HCT116 (cell line): ENCODE data around the gene UVSSA. TPM values are rescaled to one million over a fixed set of nuclear protein-coding genes. Genes with fewer than 3 reads are reported as not detected.

ENCODE experiments used
- ATAC-seq: fragments of 200-7000 bp; cut with Tn5 transposase; 2 replicates; pipeline ENCODE4 v1.9.1; 2020; ENCODE audit warnings: mild to moderate bottlenecking, moderate library complexity
- BruUV-seq: library from RNA; stranded (reverse); fragments of 400-500 nt; replicated peaks from 2 replicates; lab custom pipeline; 2021; lab: Mats Ljungman, UMichigan
- CTCF ChIA-PET: fragments of 300-600 bp; sonication (Branson Sonifier 250); formaldehyde crosslinking; loops from one replicate; lab custom pipeline; 2021; ENCODE audit warnings: antibody characterized with exemption; lab: Charles Lee
- POLR2A ChIA-PET: fragments of 300-600, 350-600 bp; sonication (Branson Sonifier 250); formaldehyde crosslinking; loops from one replicate; lab custom pipeline; 2021; ENCODE audit warnings: antibody characterized with exemption; lab: Charles Lee
- RAD21 ChIA-PET, 2 experiments: fragments of 300-600 bp; sonication (Branson Sonifier 250); formaldehyde crosslinking; loops; one replicate each; lab custom pipeline; 2023; ENCODE audit warnings: low total read pairs in 2 of 2; ENCODE audit not compliant: uncharacterized antibody in 2 of 2, unreplicated experiment in 2 of 2, low non-redundant PET in 1 of 2; lab: Charles Lee
- DNase-seq: peaks from one replicate; pipeline ENCODE4 v3.0.0-alpha.2; 2010; ENCODE audit warnings: low read depth, low spot score
- H2AFZ ChIP-seq: fragments of 200-600 bp; shearing (Covaris generic), sonication (generic); 2 replicates; pipeline ENCODE4 v1.6.1; 2017; ENCODE audit warnings: low read depth, mixed run types, mixed read lengths, antibody characterized with exemption, low read length; ENCODE audit not compliant: poor library complexity, severe bottlenecking
- H3K27ac ChIP-seq: 2 replicates; pipeline ENCODE4 v1.5.1; 2012; ENCODE audit warnings: low read depth, low read length
- H3K27me3 ChIP-seq: fragments of 200-600 bp; sonication (generic); 2 replicates; pipeline ENCODE4 v1.6.1; 2016; ENCODE audit warnings: mixed run types, low read length, mixed read lengths; ENCODE audit not compliant: insufficient read depth
- H3K36me3 ChIP-seq, 2 experiments: fragments of 200-500 bp in 1 of 2; fragments of 200-600 bp in 1 of 2; sonication (Bioruptor generic) in 1 of 2; sonication (generic) in 1 of 2; 2 replicates each; pipeline versions ENCODE4 v1.5.1 to v1.6.1; 2014 to 2016; ENCODE audit warnings: low read length in 2 of 2, inconsistent platforms in 1 of 2, mixed read lengths in 1 of 2, mixed run types in 1 of 2; ENCODE audit not compliant: insufficient read depth in 2 of 2, control insufficient read depth in 1 of 2
- H3K4me1 ChIP-seq, 2 experiments: fragments of 200-600 bp in 1 of 2; sonication (generic) in 1 of 2; 2 replicates each; pipeline versions ENCODE4 v1.5.1 to v1.6.1; 2012 to 2017; ENCODE audit warnings: low read length in 2 of 2, inconsistent platforms in 1 of 2, mild to moderate bottlenecking in 1 of 2, mixed read lengths in 1 of 2, mixed run types in 1 of 2, moderate library complexity in 1 of 2; ENCODE audit not compliant: insufficient read depth in 2 of 2, control insufficient read depth in 1 of 2
- H3K4me2 ChIP-seq: fragments of 200-600 bp; sonication (generic); 2 replicates; pipeline ENCODE4 v1.6.1; 2017; ENCODE audit warnings: mixed run types, low read length, mixed read lengths
- H3K4me3 ChIP-seq, 2 experiments: fragments of 200-600 bp in 1 of 2; sonication (generic) in 1 of 2; replicated peaks in 1 of 2; 2 replicates each; pipeline ENCODE4 v1.5.1; 2011 to 2016; ENCODE audit warnings: low read length in 2 of 2, control low read depth in 1 of 2, low read depth in 1 of 2, mild to moderate bottlenecking in 1 of 2, mixed read lengths in 1 of 2, mixed run types in 1 of 2
- H3K79me2 ChIP-seq: fragments of 200-600 bp; sonication (generic); 2 replicates; pipeline ENCODE4 v1.6.1; 2017; ENCODE audit warnings: mild to moderate bottlenecking, mixed run types, low read length, moderate library complexity, mixed read lengths; ENCODE audit not compliant: insufficient read depth
- H3K9ac ChIP-seq: fragments of 200-600 bp; sonication (generic); 2 replicates; pipeline ENCODE4 v1.6.1; 2016; ENCODE audit warnings: low read length, mixed read lengths
- H3K9me2 ChIP-seq: fragments of 200-600 bp; sonication (generic), shearing (Covaris generic); 2 replicates; pipeline ENCODE4 v1.6.1; 2017; ENCODE audit warnings: mixed run types, mild to moderate bottlenecking, moderate library complexity; ENCODE audit not compliant: insufficient read depth
- H3K9me3 ChIP-seq, 2 experiments: fragments of 200-500 bp in 1 of 2; fragments of 200-600 bp in 1 of 2; sonication (Bioruptor generic) in 1 of 2; sonication (generic) in 1 of 2; 2 replicates each; pipeline ENCODE4 v1.6.1; 2014 to 2017; ENCODE audit warnings: low read length in 2 of 2, mixed read lengths in 2 of 2, inconsistent platforms in 1 of 2, low read depth in 1 of 2, mild to moderate bottlenecking in 1 of 2, mixed run types in 1 of 2, moderate library complexity in 1 of 2; ENCODE audit not compliant: control insufficient read depth in 1 of 2, insufficient read depth in 1 of 2
- H4K20me1 ChIP-seq: fragments of 200-600 bp; sonication (generic), shearing (Covaris generic); 2 replicates; pipeline ENCODE4 v1.6.1; 2017; ENCODE audit warnings: mixed run types, mild to moderate bottlenecking, moderate library complexity; ENCODE audit not compliant: insufficient read depth
- CBX3 ChIP-seq: IDR thresholded peaks from 2 replicates; pipeline ENCODE4 v1.6.1; 2012; ENCODE audit warnings: low read depth
- CEBPB ChIP-seq: IDR thresholded peaks from 2 replicates; pipeline ENCODE4 v1.6.1; 2012; ENCODE audit warnings: low read depth
- EZH2 ChIP-seq: fragments of 200-600 bp; sonication (generic); IDR thresholded peaks from 2 replicates; pipeline ENCODE4 v1.6.1; 2017; ENCODE audit warnings: antibody characterized with exemption, mixed run types
- FOSL1 ChIP-seq: IDR thresholded peaks from 2 replicates; pipeline ENCODE4 v1.6.1; 2012; ENCODE audit warnings: low read depth
- JUND ChIP-seq: IDR thresholded peaks from 2 replicates; pipeline ENCODE4 v1.6.1; 2012
- POLR2A ChIP-seq: IDR thresholded peaks from 2 replicates; pipeline ENCODE4 v1.7.0; 2011; ENCODE audit warnings: borderline replicate concordance; ENCODE audit not compliant: insufficient read depth, insufficient read length; ENCODE audit errors: extremely low read depth
- POLR2AphosphoS5 ChIP-seq: IDR thresholded peaks from 2 replicates; pipeline ENCODE4 v1.6.1; 2011; ENCODE audit warnings: mild to moderate bottlenecking, low read depth, low read length, moderate library complexity
- SRF ChIP-seq: IDR thresholded peaks from 2 replicates; pipeline ENCODE4 v1.6.1; 2012; ENCODE audit warnings: low read depth
- YY1 ChIP-seq: IDR thresholded peaks from 2 replicates; pipeline ENCODE4 v1.6.1; 2011; ENCODE audit warnings: low read length, low read depth, moderate library complexity, mild to moderate bottlenecking; ENCODE audit not compliant: insufficient replicate concordance; ENCODE audit errors: extremely low read depth
- ZBTB33 ChIP-seq: IDR thresholded peaks from 2 replicates; pipeline ENCODE4 v1.6.1; 2011; ENCODE audit warnings: mild to moderate bottlenecking, low read length, moderate library complexity; ENCODE audit not compliant: insufficient replicate concordance; ENCODE audit errors: extremely low read depth
- ZNF274 ChIP-seq: fragments of 200-500 bp; sonication (Bioruptor generic); IDR thresholded peaks from 2 replicates; pipeline ENCODE4 v1.6.1; 2014; ENCODE audit warnings: mild to moderate bottlenecking, low read depth, low read length, inconsistent platforms
- intact Hi-C: fragments of 100-400 bp; cut with micrococcal nuclease; formaldehyde crosslinking; loops from 2 replicates; pipeline ENCODE4 v1.10.0; 2022
- total RNA-seq: library from RNA; stranded (reverse); gene quantifications from one replicate; pipeline ENCODE4 v1.2.1, GENCODE V29; 2021; ENCODE audit not compliant: unreplicated experiment
- TF ChIP-seq, protein P1 (sequence below): IDR thresholded peaks from 2 replicates; pipeline ENCODE4 v1.6.1; 2012

UVSSA gene
- total RNA-seq, 1 experiment from 2014 or later = 30.5 TPM

DNA sequence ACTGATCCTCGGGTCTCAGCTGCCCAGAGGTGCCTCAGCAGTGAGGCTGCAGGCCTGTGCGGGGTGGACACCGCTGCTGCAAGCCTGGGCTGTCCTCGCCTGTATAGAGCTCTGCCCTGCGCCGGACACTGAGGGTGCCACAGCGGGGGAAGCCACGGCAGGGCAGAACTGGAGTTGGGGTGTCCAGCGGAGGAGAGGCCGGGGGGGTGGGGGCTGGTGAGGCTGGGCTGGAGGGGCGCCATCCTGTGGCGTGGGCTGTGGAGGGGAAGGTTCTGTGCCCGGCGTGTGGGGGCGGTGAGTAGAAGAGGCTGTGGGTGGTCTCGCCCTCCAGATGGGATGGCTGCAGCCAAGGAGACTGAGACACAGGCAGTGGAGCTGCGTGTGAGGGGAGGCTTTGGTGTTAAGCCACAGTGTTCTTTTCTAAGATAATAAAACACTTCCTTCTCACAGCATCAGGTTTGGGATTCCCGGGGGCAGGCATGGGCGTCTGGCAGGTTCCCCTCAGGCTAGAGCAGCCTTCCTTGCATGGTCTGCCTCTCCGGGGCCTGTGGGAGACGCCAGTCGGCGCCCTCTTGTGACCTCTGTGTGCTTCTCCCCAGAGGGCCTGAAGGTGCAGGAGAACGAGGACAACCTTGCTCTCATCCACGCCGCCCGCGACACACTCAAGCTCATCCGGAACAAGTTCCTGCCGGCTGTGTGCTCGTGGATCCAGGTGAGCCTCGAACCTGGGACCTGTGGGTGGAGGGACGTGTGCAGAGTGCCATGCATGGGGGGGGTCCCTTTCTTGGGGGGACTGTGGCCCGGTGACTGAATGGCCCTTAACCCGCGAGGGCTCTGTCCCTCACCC, 7.4 kb downstream of the UVSSA start:
- intact Hi-C loops = loop anchor here (10.0 kb wide), 1 partner anchor 160 kb away; no protein-coding TSS in a partner anchor
- 0 out of 2 replicates have a peak, but pooled peaks cover 5% of the 10 kb centered on the region for H3K79me2 ChIP-seq
- no peaks in the 10 kb centered on the region for H3K9me3 ChIP-seq
- CTCF ChIA-PET = interaction anchor here (0.6 to 2.0 kb wide), 3 partner anchors 223 to 275 kb away, joined by 3 to 10 read pairs (median 6); no protein-coding TSS in a partner anchor
- H3K27ac ChIP-seq = no peak overlapping the region
- H3K27me3 ChIP-seq = no peaks in the 10 kb centered on the region
- H4K20me1 ChIP-seq = no peaks in the 10 kb centered on the region
- no TSS peak for BruUV-seq
- POLR2A ChIA-PET = no interaction called here
- no peaks in the 10 kb centered on the region; a peak in 3 of 4 replicates for H3K36me3 ChIP-seq
- H3K9me2 ChIP-seq = no peaks in the 10 kb centered on the region
- ATAC-seq (no peak), DNase-seq (no peak)
- H3K4me2 ChIP-seq = no peak overlapping the region
- no peak overlapping the region for H3K9ac ChIP-seq
- RAD21 ChIA-PET = interaction anchor here in 1 of 2 experiments (1.6 kb wide), 1 partner anchor 159 kb away, joined by 6 read pairs; no protein-coding TSS in a partner anchor
- TF ChIP-seq, protein P1, sequence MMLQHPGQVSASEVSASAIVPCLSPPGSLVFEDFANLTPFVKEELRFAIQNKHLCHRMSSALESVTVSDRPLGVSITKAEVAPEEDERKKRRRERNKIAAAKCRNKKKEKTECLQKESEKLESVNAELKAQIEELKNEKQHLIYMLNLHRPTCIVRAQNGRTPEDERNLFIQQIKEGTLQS = no peak
- no peak for TF ChIP-seq CBX3
- no peak for TF ChIP-seq YY1
- TF ChIP-seq POLR2AphosphoS5 = no peak
- TF ChIP-seq EZH2 = no peak
- TF ChIP-seq JUND = no peak
- no peak for TF ChIP-seq ZNF274
- no peak for TF ChIP-seq POLR2A
- TF ChIP-seq ZBTB33 = no peak
- TF ChIP-seq FOSL1 = no peak
- TF ChIP-seq CEBPB = no peak
- no peak for TF ChIP-seq SRF
- H3K4me1 ChIP-seq = peaks cover 2 to 4% of the 10 kb centered on the region in 2 experiments; a peak in 2 of 4 replicates
- no peak overlapping the region for H2AFZ ChIP-seq
- H3K4me3 ChIP-seq = no peak overlapping the region
